Prostate gland (tissue), 2 donors: ENCODE results near the gene HOXA11.

Source experiments
- CTCF ChIP-seq, 4 experiments: fragments of 200-600 bp in 2 of 4; fragments of 450-650 bp in 2 of 4; sonication (generic) in 2 of 4; IDR thresholded peaks; 1 replicate in 3 of 4; 2 replicates in 1 of 4; pipeline ENCODE4 v1.5.1; 2016 to 2019; ENCODE audit warnings: antibody characterized with exemption in 4 of 4, mild to moderate bottlenecking in 2 of 4, moderate library complexity in 2 of 4
- POLR2A ChIP-seq: fragments of 450-650 bp; IDR thresholded peaks from one replicate; pipeline ENCODE4 v1.6.1; 2016; ENCODE audit warnings: antibody characterized with exemption, mild to moderate bottlenecking
- POLR2AphosphoS5 ChIP-seq: sonication (generic); formaldehyde crosslinking; IDR thresholded peaks from one replicate; pipeline ENCODE4 v1.6.1; 2017; ENCODE audit warnings: antibody characterized with exemption

GRCh38 chr7:27191161-27191731, 6.2 kb upstream of the HOXA11 start:
- TF ChIP-seq POLR2A: no peak
- no peak for TF ChIP-seq POLR2AphosphoS5
- TF ChIP-seq CTCF (IDR thresholded peaks at IDR 0.05): no peak
